Heart left ventricle (tissue), 16 donors: ENCODE results near the gene LYRM7. TPM values are rescaled to one million over a fixed set of nuclear protein-coding genes. Genes with fewer than 3 reads are reported as not detected.
A peak's percentile ranks its signal among the peaks of the same experiment; 100 is the strongest.

Experiments used
- ATAC-seq, 4 donors: fragments of 200-7000 bp; cut with Tn5 transposase; one replicate each; pipeline ENCODE4 v1.9.1; 2020 to 2022; ENCODE audit warnings: moderate library complexity in 4 of 4, mild to moderate bottlenecking in 3 of 4, moderate number of reproducible peaks in 1 of 4
- DNase-seq, 5 donors: peaks; one replicate each; pipeline ENCODE4 v3.0.0-alpha.2; 2020
- H3K27ac ChIP-seq, 12 donors: fragments of 200-600 bp; sonication (generic) in 4 of 12; one replicate each; pipeline versions ENCODE4 v1.5.0 to v1.8.0; 2016 to 2022; ENCODE audit warnings: mild to moderate bottlenecking in 2 of 12
- H3K27me3 ChIP-seq, 9 donors: fragments of 200-600 bp; sonication (generic) in 2 of 9; one replicate each; pipeline versions ENCODE4 v1.5.1 to v1.8.0; 2016 to 2022; ENCODE audit warnings: mild to moderate bottlenecking in 3 of 9
- H3K36me3 ChIP-seq, 9 donors: fragments of 200-600 bp; sonication (generic) in 2 of 9; one replicate each; pipeline versions ENCODE4 v1.5.0 to v1.8.0; 2018 to 2022; ENCODE audit warnings: mild to moderate bottlenecking in 2 of 9
- H3K4me1 ChIP-seq, 12 donors: fragments of 200-600 bp; sonication (generic) in 4 of 12; one replicate each; pipeline versions ENCODE4 v1.5.0 to v1.8.0; 2016 to 2022; ENCODE audit warnings: mild to moderate bottlenecking in 3 of 12
- H3K4me3 ChIP-seq, 12 donors: fragments of 200-600 bp; sonication (generic) in 4 of 12; one replicate each; pipeline versions ENCODE4 v1.5.0 to v1.8.0; 2017 to 2022; ENCODE audit warnings: mild to moderate bottlenecking in 9 of 12, moderate library complexity in 4 of 12
- H3K9me3 ChIP-seq, 12 donors: fragments of 200-600 bp; sonication (generic) in 4 of 12; one replicate each; pipeline versions ENCODE4 v1.5.0 to v1.8.0; 2016 to 2022; ENCODE audit warnings: mild to moderate bottlenecking in 1 of 12
- CTCF ChIP-seq, 12 donors: fragments of 200-600 bp; sonication (generic) in 4 of 12; IDR thresholded peaks; one replicate each; pipeline versions ENCODE4 v1.5.0 to v1.8.0; 2018 to 2022; ENCODE audit warnings: antibody characterized with exemption in 12 of 12, mild to moderate bottlenecking in 5 of 12
- POLR2A ChIP-seq, 2 donors: fragments of 450-650 bp; IDR thresholded peaks; one replicate each; pipeline ENCODE4 v1.6.1; 2017; ENCODE audit warnings: antibody characterized with exemption in 2 of 2, mild to moderate bottlenecking in 2 of 2, moderate library complexity in 2 of 2
- WGBS, 4 donors: extraction: QIAGEN DNeasy Blood & Tissue Kit in 2 of 4; methylation state at CpG; one replicate each; pipeline versions ENCODE4 v1.1.5 to v1.1.7; 2013 to 2018; 5-methylcytosine and 5-hydroxymethylcytosine counted together
- intact Hi-C, 10 donors: fragments of 100-400 bp; cut with DNase I; formaldehyde crosslinking; loops; one replicate each; pipeline versions ENCODE4 v1.11.1 to v1.14.2; 2022
- polyA plus RNA-seq, 2 donors: library from polyadenylated mRNA; stranded (reverse); fragments of 200-250 nt; gene quantifications; one replicate each; pipeline ENCODE4 v1.2.3, GENCODE V29; 2013
- total RNA-seq, 9 donors: library from RNA; depleted of rRNA in 2 of 9; stranded (reverse); fragments of >200 nt in 2 of 9; fragmentation: NEBNext Ultra II Directional in 3 of 9; extraction: Animal tissue kit (Norgen Biotek cat#: 25700) in 3 of 9; gene quantifications; one replicate each; pipeline versions ENCODE4 v1.1.0 to v1.2.4, GENCODE V29; 2016 to 2023
- donor health status: ischemic (EF 13 %, LVEDD 7.1; RV severe dilation, severe dysfunction).
- donor health status: healthy with polysubstance abuse.
- donor health status: DM: no; HTN: yes; CAD: no.
- donor health status: DM: no; HTN: no; CAD: no.
- donor health status: ischemic (EF 25% LVEDD 6.9; RV normal size, moderate dysfunction).
- donor health status: ischemic (EF 25% LVEDD 5.7; RV mildly dilated, moderate dysfunction).
- donor health status: healthy.
- donor health status: DM: yes; HTN: yes; CAD: no.
- donor health status: ischemic (EF 35%, LVEDD 5.7; RV mildly dilated, moderate dysfunction).
- donor health status: nonischemic (EF 11% LVEDD 7.7; RV severe dilation, severe dysfunction).
- donor health status: DM: yes; HTN: yes; CAD: no.
- donor health status: PGD.
- donor health status: ischemic (EF 29% LVEDD 5.4; RV normal size, mild dysfunction).
- donor health status: nonischemic (EF 23%, LVEDD 6.1; RV moderate dilation, normal function).

Gene LYRM7
- total and polyA plus RNA-seq, 11 donors: 11.8 to 27.1 (median 20.0) TPM

- H3K9me3 ChIP-seq: no peaks in the 10 kb centered on the region
- intact Hi-C loops: no loop called here
- H3K4me1 ChIP-seq: peaks cover 0 to 47% (median 0%) of the 10 kb centered on the region in 12 donors
- no peaks in the 10 kb centered on the region for H3K27me3 ChIP-seq
- H3K4me3 ChIP-seq: no peak overlapping the region
- DNase-seq (no peak), ATAC-seq (no peak)
- TF ChIP-seq POLR2A (IDR thresholded peaks at IDR 0.05) (no peak), CTCF (IDR thresholded peaks at IDR 0.05) (no peak)
- H3K36me3 ChIP-seq: no peaks in the 10 kb centered on the region
- H3K27ac ChIP-seq: no peak overlapping the region
These were observed 52.0 kb downstream of the LYRM7 start for GRCh38 chr5:131222731-131223130.

GRCh38 chr5:131223751-131224386 is 53.1 kb downstream of the LYRM7 start:
- 79 to 90% (median 83%) methylated on average over 2 of the region's 2 CpGs for WGBS, 4 donors
- ATAC-seq (no peak), DNase-seq (no peak)
- H3K9me3 ChIP-seq: no peaks in the 10 kb centered on the region
- peaks cover 0 to 47% (median 0%) of the 10 kb centered on the region in 12 donors for H3K4me1 ChIP-seq
- intact Hi-C loops: no loop called here
- no peak overlapping the region for H3K4me3 ChIP-seq
- no peaks in the 10 kb centered on the region for H3K36me3 ChIP-seq
- no peaks in the 10 kb centered on the region for H3K27me3 ChIP-seq
- TF ChIP-seq POLR2A (IDR thresholded peaks at IDR 0.05) (no peak), CTCF (IDR thresholded peaks at IDR 0.05) (no peak)
- H3K27ac ChIP-seq: peak overlapping the region in 1 of 12 donors; percentile 44

- Histone ChIP-seq H3K4me1 (peaks cover 0 to 47% (median 0%) of the 10 kb centered on the region in 12 donors), H3K4me3 (no peak overlapping the region), H3K27me3 (no peaks in the 10 kb centered on the region), H3K27ac (peak overlapping the region in 1 of 12 donors; percentile 44), H3K9me3 (no peaks in the 10 kb centered on the region), H3K36me3 (no peaks in the 10 kb centered on the region)
- ATAC-seq (peak; percentile 32 to 82 (median 72)), DNase-seq (peak in 4 of 5 donors; percentile 14 to 67 (median 40))
- WGBS, 4 donors: 72 to 85% (median 74%) methylated on average over 6 of the region's 6 CpGs
- intact Hi-C loops: no loop called here
- TF ChIP-seq CTCF (IDR thresholded peaks at IDR 0.05) (no peak), POLR2A (IDR thresholded peaks at IDR 0.05) (no peak)
These were observed 53.9 kb downstream of the LYRM7 start for GRCh38 chr5:131224387-131225201.

GRCh38 chr5:131225282-131225974 is 54.7 kb downstream of the LYRM7 start:
- peaks cover 0 to 47% (median 0%) of the 10 kb centered on the region in 12 donors for H3K4me1 ChIP-seq
- ATAC-seq (no peak), DNase-seq (no peak)
- intact Hi-C loops: no loop called here
- no peak overlapping the region for H3K4me3 ChIP-seq
- H3K27me3 ChIP-seq: no peaks in the 10 kb centered on the region
- H3K9me3 ChIP-seq: no peaks in the 10 kb centered on the region
- no peaks in the 10 kb centered on the region for H3K36me3 ChIP-seq
- no peak for TF ChIP-seq POLR2A (IDR thresholded peaks at IDR 0.05)
- no peak for TF ChIP-seq CTCF (IDR thresholded peaks at IDR 0.05)
- peak overlapping the region in 1 of 12 donors; percentile 44 for H3K27ac ChIP-seq
- 81 to 94% (median 87%) methylated on average over 4 of the region's 4 CpGs for WGBS, 4 donors
